Right atrium auricular region (tissue), 2 donors: ENCODE data around the gene NCKAP5L. TPM values are rescaled to one million over a fixed set of nuclear protein-coding genes. Genes with fewer than 3 reads are reported as not detected.
A peak's percentile ranks its signal among the peaks of the same experiment; 100 is the strongest.

Source experiments
- DNase-seq: peaks from one replicate; pipeline ENCODE4 v3.0.0-alpha.2; 2019; ENCODE audit warnings: low spot score
- H3K27ac ChIP-seq, 2 donors: fragments of 200-600 bp; sonication (generic); 1 replicate in 1 of 2; 2 replicates in 1 of 2; pipeline ENCODE4 v1.5.1; 2016 to 2019
- H3K27me3 ChIP-seq, 2 donors: fragments of 200-600 bp; sonication (generic); one replicate each; pipeline versions ENCODE4 v1.5.1 to v1.6.0; 2017 to 2019
- H3K36me3 ChIP-seq: fragments of 200-600 bp; sonication (generic); one replicate; pipeline ENCODE4 v1.5.1; 2016
- H3K4me1 ChIP-seq, 2 donors: fragments of 200-600 bp; sonication (generic); one replicate each; pipeline versions ENCODE4 v1.5.1 to v1.6.0; 2017 to 2019
- H3K4me3 ChIP-seq, 2 donors: fragments of 200-600 bp; sonication (generic); 1 replicate in 1 of 2; 2 replicates in 1 of 2; pipeline ENCODE4 v1.5.1; 2017 to 2019; ENCODE audit warnings: mild to moderate bottlenecking in 1 of 2, moderate library complexity in 1 of 2
- H3K9me3 ChIP-seq, 2 donors: fragments of 200-600 bp; sonication (generic); one replicate each; pipeline ENCODE4 v1.5.1; 2019
- total RNA-seq, 2 donors: library from RNA; depleted of rRNA; stranded (reverse); fragments of >200 nt; gene quantifications; one replicate each; pipeline ENCODE4 v1.1.0, GENCODE V29; 2016
- TF ChIP-seq, protein P1 (sequence below), 2 donors: fragments of 200-600 bp; sonication (generic); IDR thresholded peaks; one replicate each; pipeline ENCODE4 v1.5.1; 2019; ENCODE audit warnings: antibody characterized with exemption in 2 of 2

The NCKAP5L gene
- total RNA-seq, 2 donors from 2014 or later, result 18.6 to 18.7 TPM

DNA sequence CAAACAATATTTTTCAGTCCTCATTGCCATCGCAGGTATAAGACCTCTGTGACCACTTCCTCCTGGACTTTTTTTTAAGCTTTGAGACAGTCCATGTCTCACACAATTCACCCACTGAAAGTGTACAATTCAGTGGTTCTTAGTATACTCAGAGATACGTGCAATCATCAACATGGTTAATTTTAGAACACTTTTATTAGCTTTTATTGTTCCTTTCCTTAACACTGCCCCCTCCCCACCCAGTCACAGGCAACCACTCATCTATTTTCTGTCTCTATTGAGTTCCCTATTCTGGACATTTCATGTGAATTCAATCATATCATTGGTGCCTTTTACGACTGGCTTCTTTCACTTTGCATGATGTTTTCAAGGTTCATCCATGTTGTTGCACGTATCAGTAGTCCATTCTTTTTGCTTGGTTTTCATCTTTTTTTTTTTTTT, 16.2 kb downstream of the NCKAP5L start:
- Histone ChIP-seq H3K9me3 (no peaks in the 10 kb centered on the region), H3K27me3 (no peaks in the 10 kb centered on the region), H3K4me1 (peaks cover 0 to 45% of the 10 kb centered on the region in 2 donors), H3K36me3 (no peaks in the 10 kb centered on the region), H3K27ac (no peak overlapping the region), H3K4me3 (no peak overlapping the region)
- no peak for DNase-seq
- TF ChIP-seq, protein P1, sequence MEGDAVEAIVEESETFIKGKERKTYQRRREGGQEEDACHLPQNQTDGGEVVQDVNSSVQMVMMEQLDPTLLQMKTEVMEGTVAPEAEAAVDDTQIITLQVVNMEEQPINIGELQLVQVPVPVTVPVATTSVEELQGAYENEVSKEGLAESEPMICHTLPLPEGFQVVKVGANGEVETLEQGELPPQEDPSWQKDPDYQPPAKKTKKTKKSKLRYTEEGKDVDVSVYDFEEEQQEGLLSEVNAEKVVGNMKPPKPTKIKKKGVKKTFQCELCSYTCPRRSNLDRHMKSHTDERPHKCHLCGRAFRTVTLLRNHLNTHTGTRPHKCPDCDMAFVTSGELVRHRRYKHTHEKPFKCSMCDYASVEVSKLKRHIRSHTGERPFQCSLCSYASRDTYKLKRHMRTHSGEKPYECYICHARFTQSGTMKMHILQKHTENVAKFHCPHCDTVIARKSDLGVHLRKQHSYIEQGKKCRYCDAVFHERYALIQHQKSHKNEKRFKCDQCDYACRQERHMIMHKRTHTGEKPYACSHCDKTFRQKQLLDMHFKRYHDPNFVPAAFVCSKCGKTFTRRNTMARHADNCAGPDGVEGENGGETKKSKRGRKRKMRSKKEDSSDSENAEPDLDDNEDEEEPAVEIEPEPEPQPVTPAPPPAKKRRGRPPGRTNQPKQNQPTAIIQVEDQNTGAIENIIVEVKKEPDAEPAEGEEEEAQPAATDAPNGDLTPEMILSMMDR (IDR thresholded peaks at IDR 0.05), result no peak

DNA sequence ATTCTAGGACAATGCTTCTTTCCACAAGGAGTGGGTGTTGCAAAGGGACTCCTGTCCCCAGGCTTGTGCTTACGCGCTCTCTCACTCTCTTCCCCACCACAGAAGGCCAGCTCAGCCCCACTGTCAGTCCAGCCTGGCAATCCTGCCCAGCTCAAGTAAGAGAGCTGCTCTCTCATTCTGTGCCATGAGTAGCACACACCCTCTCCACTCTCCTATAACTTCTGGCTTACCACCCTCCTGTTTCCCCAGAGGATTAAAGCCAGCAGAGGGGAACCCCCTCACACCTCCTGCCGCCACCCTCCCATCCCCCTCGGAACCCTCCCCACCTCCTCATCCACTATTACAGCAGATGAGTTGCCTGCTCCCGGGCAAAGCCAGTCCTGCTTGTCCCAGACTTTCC, 17.1 kb downstream of the NCKAP5L start:
- DNase-seq, result no peak
- H3K27ac ChIP-seq, result no peak overlapping the region

DNA sequence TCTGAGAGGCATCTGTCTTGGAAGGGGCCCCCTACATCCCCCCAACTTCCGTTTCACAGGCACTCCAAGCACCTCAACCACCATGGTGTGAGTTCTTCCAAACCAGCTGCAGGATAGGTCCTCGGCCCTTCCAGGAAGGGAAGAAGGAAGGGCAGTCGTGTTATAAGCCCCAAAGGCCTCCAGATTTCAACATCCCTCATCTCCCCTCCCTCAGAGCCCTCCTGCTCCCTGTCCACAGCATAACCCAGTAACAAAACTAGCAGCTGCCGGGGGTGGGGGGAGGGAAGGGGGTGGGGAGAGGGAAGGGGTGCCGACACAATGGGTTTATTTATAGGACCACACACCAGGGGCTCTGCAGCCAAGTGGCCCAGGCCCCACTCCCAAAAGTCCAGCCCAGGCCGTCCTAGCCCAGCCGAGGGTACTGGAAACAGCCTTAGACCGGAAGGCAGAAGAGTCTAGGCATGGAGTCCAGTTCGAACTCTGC, 18.3 kb downstream of the NCKAP5L start:
- Histone ChIP-seq H3K9me3 (no peaks in the 10 kb centered on the region), H3K36me3 (peaks cover 11% of the 10 kb centered on the region), H3K27ac (peak overlapping the region; percentile 77 to 85), H3K4me3 (peak overlapping the region in 1 of 2 donors; percentile 28), H3K4me1 (peaks cover 0 to 52% of the 10 kb centered on the region in 2 donors), H3K27me3 (no peaks in the 10 kb centered on the region)
- no peak for DNase-seq
- TF ChIP-seq, protein P1 (IDR thresholded peaks at IDR 0.05), result no peak

More for the DNA sequence above, 17.1 kb downstream of the NCKAP5L start:
- no peak overlapping the region for H3K4me3 ChIP-seq
- no peaks in the 10 kb centered on the region for H3K9me3 ChIP-seq
- peaks cover 0 to 54% of the 10 kb centered on the region in 2 donors for H3K4me1 ChIP-seq
- H3K36me3 ChIP-seq, result no peaks in the 10 kb centered on the region
- TF ChIP-seq, protein P1 (IDR thresholded peaks at IDR 0.05), result no peak
- H3K27me3 ChIP-seq, result no peaks in the 10 kb centered on the region

DNA sequence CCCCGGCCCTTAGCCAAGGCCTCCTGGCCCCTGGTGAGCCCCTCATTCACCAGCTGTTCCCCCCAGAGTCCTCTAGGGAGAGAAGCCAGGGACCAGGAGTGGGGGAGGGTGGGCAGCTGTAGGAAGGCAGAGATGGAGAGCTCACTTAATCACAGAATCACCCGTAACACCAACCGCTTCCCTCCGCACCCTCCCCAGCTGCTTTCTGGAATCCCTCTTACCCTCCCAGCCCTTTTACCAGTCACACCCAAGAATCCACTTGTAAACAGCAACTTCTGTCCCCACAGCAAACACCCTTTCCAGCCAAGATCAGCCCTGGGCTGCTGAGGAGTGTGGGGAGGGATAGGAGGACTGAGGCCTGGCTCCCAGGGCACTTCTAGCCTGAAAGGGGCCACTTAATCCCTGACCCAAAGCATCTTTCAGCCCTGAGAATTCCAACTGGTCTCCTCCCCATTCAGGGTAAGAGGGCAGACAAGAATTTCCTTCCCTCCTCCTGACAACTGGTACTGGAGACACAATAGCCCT, 18.8 kb downstream of the NCKAP5L start:
- Histone ChIP-seq H3K9me3 (no peaks in the 10 kb centered on the region), H3K4me3 (peak overlapping the region in 1 of 2 donors; percentile 28), H3K36me3 (peaks cover 16% of the 10 kb centered on the region), H3K27ac (peak overlapping the region; percentile 77 to 85), H3K27me3 (no peaks in the 10 kb centered on the region), H3K4me1 (peaks cover 0 to 52% of the 10 kb centered on the region in 2 donors)
- no peak for DNase-seq
- TF ChIP-seq, protein P1 (IDR thresholded peaks at IDR 0.05), result no peak

DNA sequence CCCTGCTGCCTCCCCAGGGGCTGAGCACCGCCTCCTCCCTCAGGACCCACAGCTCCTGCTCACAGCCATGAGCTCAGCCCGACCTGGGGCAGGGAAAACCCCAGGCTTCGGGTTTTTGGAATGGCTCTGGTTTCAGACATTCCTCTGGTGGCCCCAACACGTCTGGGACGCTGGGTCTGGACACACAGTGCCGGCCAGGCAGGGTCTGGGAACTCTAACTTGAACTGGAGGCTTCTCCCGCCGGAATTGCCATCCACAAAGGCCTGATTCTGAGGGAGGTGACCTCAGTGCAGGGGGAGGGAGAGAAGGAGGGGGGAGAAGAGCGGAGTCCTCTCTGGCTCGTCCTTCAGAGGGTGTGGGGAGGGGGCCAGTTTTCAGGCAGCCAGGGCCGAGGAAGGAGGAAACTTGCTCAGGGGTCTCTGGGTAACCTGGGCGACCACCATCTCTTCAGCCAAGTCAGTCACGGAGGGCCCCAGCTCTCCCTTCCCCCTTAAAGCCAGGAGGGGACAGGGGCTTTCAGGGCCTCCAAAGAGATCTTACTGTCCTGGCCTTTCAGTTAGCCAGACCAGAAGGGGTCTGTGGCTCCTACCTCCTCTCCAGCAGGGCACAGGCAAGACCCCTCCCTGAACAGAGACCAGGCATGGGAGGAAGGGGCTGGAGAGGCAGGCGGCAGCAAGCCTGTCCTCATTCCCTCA, 19.4 kb downstream of the NCKAP5L start:
- Histone ChIP-seq H3K27me3 (no peaks in the 10 kb centered on the region), H3K4me1 (peaks cover 0 to 52% of the 10 kb centered on the region in 2 donors), H3K36me3 (peaks cover 22% of the 10 kb centered on the region), H3K4me3 (peak overlapping the region in 1 of 2 donors; percentile 28), H3K9me3 (no peaks in the 10 kb centered on the region), H3K27ac (peak overlapping the region; percentile 77 to 85)
- TF ChIP-seq, protein P1 (IDR thresholded peaks at IDR 0.05), result no peak
- DNase-seq, result no peak
